Right lobe of liver (tissue), 6 donors: Measurements from ENCODE around the gene DIP2C. TPM values are rescaled to one million over a fixed set of nuclear protein-coding genes. Genes with fewer than 3 reads are reported as not detected.

ENCODE experiments used
- ATAC-seq, 4 donors: fragments of 200-7000 bp; cut with Tn5 transposase; one replicate each; pipeline ENCODE4 v1.9.1; 2020; ENCODE audit warnings: mild to moderate bottlenecking in 4 of 4, moderate library complexity in 4 of 4
- DNase-seq, 3 donors: peaks; one replicate each; pipeline ENCODE4 v3.0.0-alpha.2; 2020
- H3K27ac ChIP-seq, 3 donors: fragments of 200-600 bp; one replicate each; pipeline ENCODE4 v1.8.0; 2022
- H3K27me3 ChIP-seq, 2 donors: fragments of 200-600 bp; one replicate each; pipeline ENCODE4 v1.8.0; 2022
- H3K36me3 ChIP-seq, 4 donors: fragments of 200-600 bp; sonication (generic) in 1 of 4; one replicate each; pipeline versions ENCODE4 v1.5.1 to v1.8.0; 2017 to 2022; ENCODE audit warnings: control low read depth in 1 of 4
- H3K4me1 ChIP-seq, 4 donors: fragments of 200-600 bp; sonication (generic) in 1 of 4; one replicate each; pipeline versions ENCODE4 v1.5.1 to v1.8.0; 2017 to 2022; ENCODE audit warnings: control low read depth in 1 of 4
- H3K4me3 ChIP-seq, 3 donors: fragments of 200-600 bp; one replicate each; pipeline ENCODE4 v1.8.0; 2022
- H3K9me3 ChIP-seq, 4 donors: fragments of 200-600 bp; sonication (generic) in 1 of 4; one replicate each; pipeline versions ENCODE4 v1.5.1 to v1.8.0; 2017 to 2022; ENCODE audit warnings: control low read depth in 1 of 4
- POLR2A ChIP-seq: fragments of 450-650 bp; IDR thresholded peaks from one replicate; pipeline ENCODE4 v1.6.1; 2017; ENCODE audit warnings: antibody characterized with exemption, mild to moderate bottlenecking
- WGBS: methylation state at CpG from one replicate; pipeline ENCODE4 v1.1.6; 2018; ENCODE audit warnings: low coverage, low lambda C conversion rate; ENCODE audit not compliant: insufficient coverage; ENCODE audit errors: missing lambda C conversion rate; 5-methylcytosine and 5-hydroxymethylcytosine counted together
- intact Hi-C, 2 donors: fragments of 100-400 bp; cut with DNase I; formaldehyde crosslinking; loops; one replicate each; pipeline versions ENCODE4 v1.11.2 to v1.14.1; 2022
- total RNA-seq, 6 experiments: library from RNA; depleted of rRNA in 2 of 6; stranded (reverse); fragments of >200 nt in 2 of 6; fragmentation: NEBNext Ultra II Directional in 3 of 6; extraction: Animal tissue kit (Norgen Biotek cat#: 25700) in 3 of 6; gene quantifications; one replicate each; pipeline versions ENCODE4 v1.1.0 to v1.2.4, GENCODE V29; 2016 to 2023
- TF ChIP-seq, protein P1 (sequence below), 4 donors: fragments of 200-600 bp in 3 of 4; fragments of 450-650 bp in 1 of 4; IDR thresholded peaks; one replicate each; pipeline versions ENCODE4 v1.5.1 to v1.8.0; 2016 to 2022; ENCODE audit warnings: antibody characterized with exemption in 4 of 4, mild to moderate bottlenecking in 2 of 4
- donor health status: DM: no; HTN: yes; CAD: no.
- donor health status: DM: no; HTN: no; CAD: no.
- donor health status: DM: no; HTN: no; CAD: no.
- donor health status: DM: no; HTN: yes; CAD: no.
- donor health status: DM: no; HTN: yes; CAD: no.

Gene DIP2C
- total RNA-seq, 6 experiments from 2014 or later: 8.0 to 13.5 (median 11.7) TPM

DNA sequence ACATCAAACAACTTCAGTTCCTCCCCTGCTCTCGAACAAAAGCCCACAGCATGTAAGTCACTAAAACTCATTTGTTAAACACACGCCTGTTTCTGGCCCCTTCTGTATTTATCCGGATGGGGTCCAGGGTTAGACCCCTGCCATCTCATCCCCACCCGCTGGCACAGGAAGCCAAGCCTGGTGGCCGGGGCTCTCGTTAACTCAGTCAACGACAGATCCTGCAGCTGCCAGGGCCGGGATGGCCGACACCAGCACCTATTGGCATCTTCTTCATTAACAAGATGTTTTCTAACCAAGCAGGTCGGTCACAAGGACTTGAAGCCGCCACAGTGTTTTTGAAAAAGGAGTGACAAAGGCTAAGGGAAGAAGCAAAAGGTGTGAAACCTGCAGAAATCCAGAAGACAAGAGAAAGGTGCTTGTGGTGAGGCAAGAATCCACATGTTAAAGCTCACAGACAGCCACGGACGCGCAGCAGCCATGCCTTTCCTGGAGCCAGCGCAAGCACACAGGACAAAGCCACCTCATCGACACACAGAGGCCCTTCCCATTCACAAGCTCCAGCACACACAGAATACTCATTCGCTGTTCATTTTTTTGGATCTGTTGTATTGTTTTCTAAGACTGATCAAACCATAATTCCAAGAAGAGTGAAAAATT is 202.7 kb downstream of the DIP2C start:
- peak in 1 of 3 donors; percentile 23 for DNase-seq
- no peak overlapping the region for H3K27ac ChIP-seq
- H3K9me3 ChIP-seq: no peaks in the 10 kb centered on the region
- intact Hi-C loops: no loop called here
- H3K4me1 ChIP-seq: no peaks in the 10 kb centered on the region
- no peaks in the 10 kb centered on the region for H3K36me3 ChIP-seq
- no peaks in the 10 kb centered on the region for H3K27me3 ChIP-seq
- WGBS: 87% methylated on average over 15 of the region's 17 CpGs
- TF ChIP-seq, protein P1, sequence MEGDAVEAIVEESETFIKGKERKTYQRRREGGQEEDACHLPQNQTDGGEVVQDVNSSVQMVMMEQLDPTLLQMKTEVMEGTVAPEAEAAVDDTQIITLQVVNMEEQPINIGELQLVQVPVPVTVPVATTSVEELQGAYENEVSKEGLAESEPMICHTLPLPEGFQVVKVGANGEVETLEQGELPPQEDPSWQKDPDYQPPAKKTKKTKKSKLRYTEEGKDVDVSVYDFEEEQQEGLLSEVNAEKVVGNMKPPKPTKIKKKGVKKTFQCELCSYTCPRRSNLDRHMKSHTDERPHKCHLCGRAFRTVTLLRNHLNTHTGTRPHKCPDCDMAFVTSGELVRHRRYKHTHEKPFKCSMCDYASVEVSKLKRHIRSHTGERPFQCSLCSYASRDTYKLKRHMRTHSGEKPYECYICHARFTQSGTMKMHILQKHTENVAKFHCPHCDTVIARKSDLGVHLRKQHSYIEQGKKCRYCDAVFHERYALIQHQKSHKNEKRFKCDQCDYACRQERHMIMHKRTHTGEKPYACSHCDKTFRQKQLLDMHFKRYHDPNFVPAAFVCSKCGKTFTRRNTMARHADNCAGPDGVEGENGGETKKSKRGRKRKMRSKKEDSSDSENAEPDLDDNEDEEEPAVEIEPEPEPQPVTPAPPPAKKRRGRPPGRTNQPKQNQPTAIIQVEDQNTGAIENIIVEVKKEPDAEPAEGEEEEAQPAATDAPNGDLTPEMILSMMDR (IDR thresholded peaks at IDR 0.05): no peak
- no peak for TF ChIP-seq POLR2A
- no peak for ATAC-seq
- no peak overlapping the region for H3K4me3 ChIP-seq

DNA sequence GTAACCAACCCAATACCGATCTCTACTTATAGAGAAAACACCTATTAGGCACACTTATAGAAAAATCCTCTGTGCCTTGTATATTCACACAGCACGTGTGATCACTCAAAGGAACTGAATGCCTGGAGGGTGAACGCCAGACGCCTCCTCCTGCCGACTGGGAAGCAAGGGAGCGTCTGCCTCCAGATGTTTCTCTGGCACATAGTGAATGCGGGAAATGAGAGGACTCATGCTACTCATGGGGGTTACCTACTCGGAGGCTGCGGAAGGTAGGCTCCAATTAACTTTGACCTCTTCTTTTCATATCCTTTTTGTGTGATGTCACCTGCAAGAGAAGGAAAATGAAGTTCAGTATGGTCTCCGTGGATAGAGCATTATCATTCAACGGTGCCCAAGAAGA is 203.3 kb downstream of the DIP2C start:
- TF ChIP-seq, protein P1 (IDR thresholded peaks at IDR 0.05): no peak
- TF ChIP-seq POLR2A: no peak

DNA sequence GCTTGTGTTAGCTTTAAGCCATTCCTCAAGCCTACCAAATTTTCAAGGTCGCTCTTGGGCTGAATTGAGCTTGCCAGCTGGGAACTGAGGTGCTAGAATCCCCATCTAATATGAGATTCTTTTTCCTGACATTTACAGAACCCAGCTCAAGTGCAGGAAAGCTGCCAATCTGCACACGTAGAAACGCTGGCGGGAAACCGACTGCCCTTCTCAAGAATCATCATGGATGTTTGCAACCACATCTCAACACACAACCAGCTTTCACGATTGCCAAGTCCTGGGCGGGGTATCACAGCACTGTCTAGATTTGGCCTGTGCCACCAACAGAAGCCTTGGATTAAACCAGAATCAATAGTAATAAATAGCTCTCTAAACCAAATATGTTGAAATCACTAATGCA is 203.7 kb downstream of the DIP2C start:
- no peaks in the 10 kb centered on the region for H3K9me3 ChIP-seq
- H3K27me3 ChIP-seq: no peaks in the 10 kb centered on the region
- intact Hi-C loops: no loop called here
- WGBS: 66% methylated on average over 7 of the region's 7 CpGs
- no peaks in the 10 kb centered on the region for H3K36me3 ChIP-seq
- H3K4me1 ChIP-seq: no peaks in the 10 kb centered on the region
- DNase-seq (peak in 1 of 3 donors; percentile 28), ATAC-seq (no peak)
- no peak for TF ChIP-seq POLR2A
- TF ChIP-seq, protein P1 (IDR thresholded peaks at IDR 0.05): no peak
- no peak overlapping the region for H3K4me3 ChIP-seq
- no peak overlapping the region for H3K27ac ChIP-seq

More for the DNA sequence above, 203.3 kb downstream of the DIP2C start:
- Histone ChIP-seq H3K4me3 (no peak overlapping the region), H3K36me3 (no peaks in the 10 kb centered on the region), H3K4me1 (no peaks in the 10 kb centered on the region), H3K27ac (no peak overlapping the region), H3K27me3 (no peaks in the 10 kb centered on the region), H3K9me3 (no peaks in the 10 kb centered on the region)
- ATAC-seq (no peak), DNase-seq (peak in 1 of 3 donors; percentile 19)
- WGBS: 77% methylated on average over 11 of the region's 11 CpGs
- intact Hi-C loops: no loop called here

DNA sequence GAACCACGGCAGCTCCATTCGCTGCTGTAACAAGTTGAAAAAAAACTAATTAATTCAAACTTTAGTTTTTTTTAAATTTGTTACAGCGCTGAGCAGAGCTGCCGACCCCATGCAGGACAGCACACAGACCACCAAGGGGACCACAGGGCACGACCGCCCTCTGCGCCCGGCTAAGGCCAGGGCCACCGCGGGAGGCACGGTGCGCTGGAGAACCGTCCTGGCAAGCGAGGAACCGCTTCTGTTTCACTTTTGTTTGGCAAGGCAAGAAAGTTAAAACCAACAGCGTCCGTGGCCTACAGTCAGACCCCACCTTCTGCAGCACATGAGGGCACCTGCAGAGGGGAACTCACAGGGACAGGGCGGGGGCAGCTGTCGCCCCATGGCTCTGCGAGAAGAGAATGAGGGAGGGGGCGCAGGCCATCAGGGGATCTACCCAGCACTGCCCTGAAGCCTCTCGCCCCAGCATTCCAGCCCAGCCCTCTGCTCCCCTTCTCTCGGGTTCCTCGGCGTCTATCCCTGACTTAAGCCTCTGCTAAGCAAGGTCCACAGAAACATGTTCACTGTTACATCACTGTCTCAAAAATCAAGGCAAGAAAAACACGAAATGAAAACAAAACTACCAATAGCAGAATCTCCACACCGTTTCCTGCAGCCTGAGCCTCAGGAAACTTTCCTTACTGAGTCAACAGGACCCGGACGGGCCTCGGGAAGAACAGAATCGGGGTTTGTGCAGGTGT is 204.4 kb downstream of the DIP2C start:
- DNase-seq (peak in 1 of 3 donors; percentile 46), ATAC-seq (peak; percentile 69 to 78 (median 74))
- intact Hi-C loops: no loop called here
- TF ChIP-seq, protein P1 (IDR thresholded peaks at IDR 0.05): no peak
- no peak for TF ChIP-seq POLR2A
- H3K36me3 ChIP-seq: no peaks in the 10 kb centered on the region
- no peaks in the 10 kb centered on the region for H3K4me1 ChIP-seq
- peak overlapping the region; percentile 49 to 56 (median 56) for H3K4me3 ChIP-seq
- WGBS: 52% methylated on average over 13 of the region's 31 CpGs
- H3K27ac ChIP-seq: peak overlapping the region; percentile 57 to 68 (median 59)
- no peaks in the 10 kb centered on the region for H3K9me3 ChIP-seq
- H3K27me3 ChIP-seq: no peaks in the 10 kb centered on the region
